GM18508 (cell line): Measurements from ENCODE around the gene PREX1.
"Not testable (repeated sequence)": the region's sequence is repeated elsewhere in the genome, so short reads cannot be mapped to it uniquely, and the experiment has no call there.

Source experiments
- ATAC-seq: cut with Tn5 transposase; IDR thresholded peaks from one replicate; pipeline ENCODE4 v1.9.1; 2021; ENCODE audit warnings: moderate number of reproducible peaks; ENCODE audit not compliant: insufficient read depth, unreplicated experiment

Gene PREX1

DNA sequence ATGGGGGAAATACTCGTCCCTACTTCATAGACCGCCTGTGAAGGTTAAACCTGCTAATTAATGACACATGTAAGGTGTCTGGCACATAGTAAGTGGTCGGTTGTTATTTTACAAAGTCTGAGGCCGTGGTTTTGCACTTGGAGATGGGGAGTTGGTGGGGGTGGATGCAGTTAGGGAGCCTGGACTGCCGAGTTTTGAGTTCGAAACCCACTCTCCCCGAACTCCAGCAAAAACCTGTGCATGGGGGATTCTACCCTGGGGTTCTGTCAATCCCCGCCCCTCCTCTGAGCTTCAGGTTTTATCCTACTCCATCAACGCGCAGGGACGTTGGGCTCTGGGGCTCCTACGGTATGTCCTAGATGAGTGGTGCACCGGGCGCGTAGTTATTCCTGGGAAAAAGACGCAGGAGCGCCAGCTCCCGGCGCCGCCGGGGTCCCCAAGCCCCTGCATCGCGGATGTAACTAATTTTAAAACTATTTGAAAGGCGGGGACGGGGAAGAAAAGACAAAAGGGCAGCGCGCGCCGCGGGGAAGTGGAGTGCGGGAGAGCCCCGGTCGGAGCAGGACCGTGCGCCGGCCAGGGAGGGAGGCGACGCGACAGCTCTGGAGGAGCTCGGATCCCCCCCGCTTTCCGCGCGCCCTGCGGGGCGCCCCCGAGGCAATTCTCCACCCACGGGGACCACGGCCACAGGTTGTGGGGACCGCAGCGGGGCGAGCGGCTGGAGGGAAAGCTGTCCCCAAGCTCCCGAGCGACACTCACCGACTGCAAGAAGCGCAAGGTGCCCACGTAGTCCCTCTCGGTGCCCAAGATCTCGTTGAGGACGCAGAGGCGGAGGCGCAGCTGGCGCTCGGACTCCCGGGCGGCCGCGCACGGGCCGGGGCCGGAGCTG, 672 bp downstream of the PREX1 start:
- ATAC-seq: no peak

DNA sequence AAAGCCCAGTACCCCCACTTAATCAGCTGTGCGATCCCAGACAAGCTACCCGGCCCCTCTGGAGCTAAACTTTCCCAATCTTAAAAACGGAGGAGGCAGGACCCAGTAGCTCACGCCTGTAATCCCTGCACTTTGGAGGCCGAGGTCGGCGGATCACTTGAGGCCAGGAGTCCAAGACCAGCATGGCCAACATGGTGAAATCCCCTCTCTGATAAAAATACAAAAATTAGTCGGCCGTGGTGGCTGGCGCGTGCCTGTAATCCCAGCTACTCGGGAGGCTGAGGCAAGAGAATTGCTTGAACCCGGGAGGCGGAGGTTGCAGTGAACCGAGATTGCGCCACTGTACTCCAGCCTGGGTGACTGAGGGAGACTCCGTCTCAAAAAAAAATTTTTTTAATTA, 1.3 kb downstream of the PREX1 start:
- not testable (repeated sequence) for ATAC-seq

DNA sequence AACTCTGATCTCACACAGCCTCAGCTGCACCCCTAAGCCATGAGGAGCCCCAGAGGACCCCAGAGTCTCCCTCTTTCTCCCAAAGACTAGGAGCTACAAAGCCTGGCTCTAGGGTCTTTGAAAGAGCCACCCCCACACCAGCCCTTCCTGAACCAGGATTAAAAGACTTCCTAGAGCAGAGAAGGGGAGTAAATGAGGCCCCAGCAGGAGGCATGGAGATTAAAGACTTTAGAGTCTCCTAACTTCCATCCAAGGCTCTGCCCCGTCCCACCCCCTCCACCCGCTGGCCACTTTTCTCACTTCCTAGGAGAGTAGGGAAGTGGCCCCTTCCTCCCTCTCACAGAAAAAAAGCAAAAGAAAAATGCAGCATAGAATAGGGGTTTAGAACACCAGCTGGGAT, 1.7 kb downstream of the PREX1 start:
- no peak for ATAC-seq

- ATAC-seq: no peak
Observed at GRCh38 chr20:48825566-48825920, 2.3 kb downstream of the PREX1 start.

GRCh38 chr20:48824830-48825565, 2.8 kb downstream of the PREX1 start:
- ATAC-seq: no peak

DNA sequence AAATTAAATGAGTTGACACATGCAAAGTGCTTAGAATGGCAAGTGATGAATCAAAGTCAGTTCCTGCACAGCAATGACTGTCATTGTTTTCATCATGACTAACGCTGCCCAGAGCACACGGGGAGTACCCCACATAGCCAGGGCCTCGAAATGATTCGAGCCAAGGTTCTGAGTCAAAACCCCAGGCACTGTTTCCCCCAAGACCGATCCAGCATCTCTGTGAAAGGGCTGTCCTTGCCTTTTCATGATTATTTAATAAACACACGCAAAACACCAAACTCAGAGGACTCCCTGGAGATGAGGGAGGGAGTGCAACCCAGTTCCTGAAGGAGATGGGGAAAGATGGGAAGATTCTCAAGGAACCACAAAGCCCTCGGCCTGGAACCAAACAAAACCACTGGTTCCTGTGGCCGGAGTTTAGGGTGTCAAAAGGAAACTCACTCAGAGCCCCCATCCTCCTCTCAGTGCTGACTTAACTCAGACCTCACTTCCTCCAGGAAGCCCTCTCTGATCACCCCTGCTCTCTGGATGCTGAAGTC, 3.8 kb downstream of the PREX1 start:
- ATAC-seq: no peak

DNA sequence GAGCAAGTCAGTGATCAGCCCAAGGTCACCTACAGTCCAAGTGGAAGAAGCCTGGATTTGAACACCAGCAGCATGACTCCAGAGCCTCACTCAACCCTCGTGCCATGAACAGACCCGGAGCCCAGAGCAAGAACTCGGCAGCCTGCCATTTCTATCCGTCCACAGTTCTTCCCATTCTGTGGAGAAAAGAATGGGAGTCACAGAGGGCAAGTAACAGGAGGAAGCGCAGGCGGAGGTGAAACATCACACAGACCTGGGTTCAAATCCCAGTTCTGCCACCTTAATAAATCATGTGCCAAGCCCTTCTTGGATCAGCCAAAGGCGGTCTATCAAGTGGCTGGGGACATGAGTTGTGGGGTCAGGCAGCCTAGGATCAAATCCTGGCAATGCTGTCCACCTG, 4.3 kb downstream of the PREX1 start:
- ATAC-seq: no peak

DNA sequence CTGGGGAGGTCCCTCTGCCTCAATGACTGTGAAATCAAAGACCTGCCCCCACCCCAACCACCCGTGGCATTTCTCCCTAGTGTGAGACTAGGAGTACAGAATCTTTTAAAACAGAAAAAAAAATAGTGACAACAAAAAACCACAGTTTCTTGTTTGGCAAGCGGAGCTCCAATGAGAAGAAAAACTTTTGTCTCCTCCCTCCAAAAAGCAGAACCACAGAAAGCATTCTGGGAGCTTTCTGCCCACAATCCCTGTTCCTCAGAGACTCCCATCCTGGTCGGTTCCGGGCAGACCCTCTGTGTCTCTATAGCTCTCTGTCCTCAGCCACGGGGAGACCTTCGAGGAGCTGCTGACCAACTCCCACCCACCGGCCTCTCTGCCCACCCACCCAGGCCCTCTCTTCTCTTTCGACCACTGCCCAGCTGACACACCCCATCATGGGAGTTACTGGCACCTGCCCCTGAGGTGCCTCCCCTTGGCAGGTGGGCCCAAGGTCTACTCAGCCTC, 4.9 kb downstream of the PREX1 start:
- no peak for ATAC-seq

DNA sequence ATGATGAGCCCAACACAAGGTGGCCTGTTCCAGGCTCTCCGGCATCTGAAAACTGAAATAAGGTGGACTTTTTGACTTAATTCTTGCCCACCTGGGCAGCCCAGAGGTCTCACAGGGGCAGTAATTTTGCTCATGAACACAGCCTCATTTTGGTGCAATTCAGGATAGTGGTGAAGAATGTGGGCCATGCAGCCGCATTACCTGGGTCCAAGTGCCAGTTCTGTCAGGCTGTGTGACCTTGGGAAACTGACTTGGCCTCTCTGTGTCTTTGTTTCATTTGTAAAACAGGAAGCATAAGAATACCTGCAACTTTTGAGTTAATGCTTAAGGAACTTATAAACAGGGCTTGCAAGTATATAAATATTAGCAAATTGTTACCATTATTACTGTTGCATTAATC, 5.6 kb downstream of the PREX1 start:
- ATAC-seq: no peak

GRCh38 chr20:48821261-48821920, 6.4 kb downstream of the PREX1 start:
- no peak for ATAC-seq

GRCh38 chr20:48820649-48820973, 7.2 kb downstream of the PREX1 start:
- no peak for ATAC-seq

DNA sequence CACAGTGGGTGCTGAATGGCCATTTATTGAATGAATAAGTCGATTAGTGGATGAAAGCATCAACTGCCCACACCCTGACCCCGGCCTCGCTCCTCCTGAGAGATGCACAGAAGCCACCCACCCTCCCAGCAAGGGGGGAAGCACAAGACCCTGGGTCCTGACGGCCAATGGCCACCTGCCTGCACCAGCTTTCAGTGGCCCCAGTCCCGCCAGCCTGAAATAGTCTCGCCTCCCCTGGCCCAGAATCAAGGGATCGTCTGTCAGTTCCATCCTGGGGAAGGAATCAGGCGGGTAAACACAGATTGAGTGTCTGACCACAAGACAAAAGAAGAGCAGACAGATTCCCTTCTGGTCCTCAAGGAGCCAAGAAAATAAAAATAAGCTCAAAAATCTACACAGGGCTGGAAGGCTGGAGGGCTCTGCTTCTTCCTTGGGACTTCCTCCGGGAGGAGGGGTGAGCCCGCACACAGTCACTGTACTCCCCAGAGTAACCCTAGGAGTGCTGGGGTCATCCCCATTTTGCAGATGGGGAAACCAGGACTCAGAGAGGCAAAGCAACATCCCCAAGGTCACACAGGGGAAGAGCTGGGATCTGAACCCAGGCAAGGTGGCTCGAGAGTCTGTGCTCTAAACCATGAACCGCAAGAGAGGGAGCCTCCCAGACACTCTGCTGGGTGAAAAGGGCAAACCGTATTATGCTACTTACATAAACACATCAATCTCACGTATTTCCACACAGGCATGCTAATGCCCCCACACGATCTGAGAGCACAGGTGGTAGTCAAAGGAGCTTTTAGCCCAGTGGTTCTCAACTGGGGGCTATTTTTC, 7.8 kb downstream of the PREX1 start:
- ATAC-seq: no peak

GRCh38 chr20:48819089-48819488, 8.7 kb downstream of the PREX1 start:
- ATAC-seq: no peak

GRCh38 chr20:48818481-48818987, 9.3 kb downstream of the PREX1 start:
- ATAC-seq: no peak

- ATAC-seq: no peak
Observed at GRCh38 chr20:48818031-48818370, 9.8 kb downstream of the PREX1 start.

DNA sequence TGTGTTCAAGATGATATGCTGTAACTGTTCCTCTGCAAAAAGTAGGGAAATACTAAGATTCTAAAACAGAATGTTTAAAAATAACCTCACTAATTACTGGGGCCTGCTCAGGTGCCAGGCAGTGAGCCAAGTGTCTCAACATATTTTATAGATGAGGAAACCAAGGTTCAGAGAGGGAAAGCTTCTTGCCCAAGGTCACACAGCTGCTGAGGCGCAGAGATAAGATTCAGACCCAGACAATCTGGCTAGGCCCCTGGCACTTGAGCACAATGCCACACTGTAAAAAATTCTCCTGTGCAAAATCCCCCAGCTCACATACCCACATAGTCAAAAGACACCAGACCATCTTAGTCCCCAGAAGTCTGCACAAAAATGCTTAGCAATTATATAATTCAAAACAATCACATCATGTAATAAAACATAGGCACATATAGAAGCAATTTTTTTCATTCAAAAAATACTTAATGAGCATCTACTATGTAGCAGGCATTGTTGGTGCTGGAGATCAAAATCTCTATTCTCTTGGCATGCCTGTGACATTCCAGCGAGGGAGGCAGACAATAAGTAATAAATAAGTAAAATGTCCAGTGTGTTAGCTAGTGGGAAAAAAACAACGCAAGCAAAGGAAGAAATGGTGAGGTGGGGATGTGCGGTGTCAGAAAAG, 10.3 kb downstream of the PREX1 start:
- ATAC-seq: no peak

GRCh38 chr20:48816282-48817205, 11.3 kb downstream of the PREX1 start:
- ATAC-seq: no peak

DNA sequence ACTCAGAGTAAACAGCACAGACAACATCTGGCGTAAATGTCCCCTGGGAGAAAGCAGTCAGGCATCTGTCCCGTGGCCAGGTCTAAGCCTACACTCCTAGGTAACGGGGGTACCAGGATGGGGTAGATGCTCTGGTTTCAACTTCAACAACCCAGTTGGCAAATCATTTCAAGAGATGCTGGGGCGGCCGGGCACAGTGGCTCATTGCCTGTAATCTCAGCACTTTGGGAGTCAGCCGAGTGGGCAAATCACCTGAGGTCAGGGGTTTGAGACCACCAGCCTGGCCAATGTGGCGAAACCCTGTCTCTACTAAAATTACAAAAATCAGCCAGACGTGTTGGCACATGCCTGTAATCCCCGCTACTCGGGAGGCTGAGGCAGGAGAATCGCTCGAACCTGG, 12.3 kb downstream of the PREX1 start:
- no peak for ATAC-seq
